Measurements from ENCODE around the gene SYNJ2. TPM values are rescaled to one million over a fixed set of nuclear protein-coding genes. Genes with fewer than 3 reads are reported as not detected.

The SYNJ2 gene
- total and polyA plus RNA-seq, 2 experiments from 2014 or later = 2.8 to 5.6 TPM

DNA sequence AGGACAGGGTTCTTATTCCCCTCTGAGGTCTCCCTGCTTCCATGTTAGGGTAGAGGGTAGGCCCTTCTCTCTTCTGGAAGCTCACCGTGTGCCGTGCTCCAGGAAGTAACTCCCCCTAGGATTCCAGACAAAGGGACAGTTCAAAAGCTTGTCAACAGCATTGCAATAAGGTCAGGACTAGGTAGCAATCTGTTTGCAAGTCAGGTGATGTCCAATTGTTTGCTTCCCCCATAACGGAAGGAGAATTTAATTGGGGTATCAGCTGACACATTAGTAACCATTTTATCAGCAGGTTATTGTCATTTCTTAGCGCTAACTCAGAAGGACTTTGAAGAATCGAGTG is 41.9 kb downstream of the SYNJ2 start (continued):
- TF ChIP-seq, protein P1, sequence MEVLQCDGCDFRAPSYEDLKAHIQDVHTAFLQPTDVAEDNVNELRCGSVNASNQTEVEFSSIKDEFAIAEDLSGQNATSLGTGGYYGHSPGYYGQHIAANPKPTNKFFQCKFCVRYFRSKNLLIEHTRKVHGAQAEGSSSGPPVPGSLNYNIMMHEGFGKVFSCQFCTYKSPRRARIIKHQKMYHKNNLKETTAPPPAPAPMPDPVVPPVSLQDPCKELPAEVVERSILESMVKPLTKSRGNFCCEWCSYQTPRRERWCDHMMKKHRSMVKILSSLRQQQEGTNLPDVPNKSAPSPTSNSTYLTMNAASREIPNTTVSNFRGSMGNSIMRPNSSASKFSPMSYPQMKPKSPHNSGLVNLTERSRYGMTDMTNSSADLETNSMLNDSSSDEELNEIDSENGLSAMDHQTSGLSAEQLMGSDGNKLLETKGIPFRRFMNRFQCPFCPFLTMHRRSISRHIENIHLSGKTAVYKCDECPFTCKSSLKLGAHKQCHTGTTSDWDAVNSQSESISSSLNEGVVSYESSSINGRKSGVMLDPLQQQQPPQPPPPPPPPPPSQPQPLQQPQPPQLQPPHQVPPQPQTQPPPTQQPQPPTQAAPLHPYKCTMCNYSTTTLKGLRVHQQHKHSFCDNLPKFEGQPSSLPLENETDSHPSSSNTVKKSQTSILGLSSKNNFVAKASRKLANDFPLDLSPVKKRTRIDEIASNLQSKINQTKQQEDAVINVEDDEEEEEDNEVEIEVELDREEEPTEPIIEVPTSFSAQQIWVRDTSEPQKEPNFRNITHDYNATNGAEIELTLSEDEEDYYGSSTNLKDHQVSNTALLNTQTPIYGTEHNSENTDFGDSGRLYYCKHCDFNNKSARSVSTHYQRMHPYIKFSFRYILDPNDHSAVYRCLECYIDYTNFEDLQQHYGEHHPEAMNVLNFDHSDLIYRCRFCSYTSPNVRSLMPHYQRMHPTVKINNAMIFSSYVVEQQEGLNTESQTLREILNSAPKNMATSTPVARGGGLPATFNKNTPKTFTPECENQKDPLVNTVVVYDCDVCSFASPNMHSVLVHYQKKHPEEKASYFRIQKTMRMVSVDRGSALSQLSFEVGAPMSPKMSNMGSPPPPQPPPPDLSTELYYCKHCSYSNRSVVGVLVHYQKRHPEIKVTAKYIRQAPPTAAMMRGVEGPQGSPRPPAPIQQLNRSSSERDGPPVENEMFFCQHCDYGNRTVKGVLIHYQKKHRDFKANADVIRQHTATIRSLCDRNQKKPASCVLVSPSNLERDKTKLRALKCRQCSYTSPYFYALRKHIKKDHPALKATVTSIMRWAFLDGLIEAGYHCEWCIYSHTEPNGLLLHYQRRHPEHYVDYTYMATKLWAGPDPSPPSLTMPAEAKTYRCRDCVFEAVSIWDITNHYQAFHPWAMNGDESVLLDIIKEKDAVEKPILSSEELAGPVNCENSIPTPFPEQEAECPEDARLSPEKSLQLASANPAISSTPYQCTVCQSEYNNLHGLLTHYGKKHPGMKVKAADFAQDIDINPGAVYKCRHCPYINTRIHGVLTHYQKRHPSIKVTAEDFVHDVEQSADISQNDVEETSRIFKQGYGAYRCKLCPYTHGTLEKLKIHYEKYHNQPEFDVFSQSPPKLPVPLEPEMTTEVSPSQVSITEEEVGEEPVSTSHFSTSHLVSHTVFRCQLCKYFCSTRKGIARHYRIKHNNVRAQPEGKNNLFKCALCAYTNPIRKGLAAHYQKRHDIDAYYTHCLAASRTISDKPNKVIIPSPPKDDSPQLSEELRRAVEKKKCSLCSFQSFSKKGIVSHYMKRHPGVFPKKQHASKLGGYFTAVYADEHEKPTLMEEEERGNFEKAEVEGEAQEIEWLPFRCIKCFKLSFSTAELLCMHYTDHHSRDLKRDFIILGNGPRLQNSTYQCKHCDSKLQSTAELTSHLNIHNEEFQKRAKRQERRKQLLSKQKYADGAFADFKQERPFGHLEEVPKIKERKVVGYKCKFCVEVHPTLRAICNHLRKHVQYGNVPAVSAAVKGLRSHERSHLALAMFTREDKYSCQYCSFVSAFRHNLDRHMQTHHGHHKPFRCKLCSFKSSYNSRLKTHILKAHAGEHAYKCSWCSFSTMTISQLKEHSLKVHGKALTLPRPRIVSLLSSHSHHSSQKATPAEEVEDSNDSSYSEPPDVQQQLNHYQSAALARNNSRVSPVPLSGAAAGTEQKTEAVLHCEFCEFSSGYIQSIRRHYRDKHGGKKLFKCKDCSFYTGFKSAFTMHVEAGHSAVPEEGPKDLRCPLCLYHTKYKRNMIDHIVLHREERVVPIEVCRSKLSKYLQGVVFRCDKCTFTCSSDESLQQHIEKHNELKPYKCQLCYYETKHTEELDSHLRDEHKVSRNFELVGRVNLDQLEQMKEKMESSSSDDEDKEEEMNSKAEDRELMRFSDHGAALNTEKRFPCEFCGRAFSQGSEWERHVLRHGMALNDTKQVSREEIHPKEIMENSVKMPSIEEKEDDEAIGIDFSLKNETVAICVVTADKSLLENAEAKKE (CRISPR knock-in tag; IDR thresholded peaks at IDR 0.05) = no peak
- no peak for TF ChIP-seq EZH2phosphoT487 (IDR thresholded peaks at IDR 0.05; ENCODE audit: unreplicated experiment)

DNA sequence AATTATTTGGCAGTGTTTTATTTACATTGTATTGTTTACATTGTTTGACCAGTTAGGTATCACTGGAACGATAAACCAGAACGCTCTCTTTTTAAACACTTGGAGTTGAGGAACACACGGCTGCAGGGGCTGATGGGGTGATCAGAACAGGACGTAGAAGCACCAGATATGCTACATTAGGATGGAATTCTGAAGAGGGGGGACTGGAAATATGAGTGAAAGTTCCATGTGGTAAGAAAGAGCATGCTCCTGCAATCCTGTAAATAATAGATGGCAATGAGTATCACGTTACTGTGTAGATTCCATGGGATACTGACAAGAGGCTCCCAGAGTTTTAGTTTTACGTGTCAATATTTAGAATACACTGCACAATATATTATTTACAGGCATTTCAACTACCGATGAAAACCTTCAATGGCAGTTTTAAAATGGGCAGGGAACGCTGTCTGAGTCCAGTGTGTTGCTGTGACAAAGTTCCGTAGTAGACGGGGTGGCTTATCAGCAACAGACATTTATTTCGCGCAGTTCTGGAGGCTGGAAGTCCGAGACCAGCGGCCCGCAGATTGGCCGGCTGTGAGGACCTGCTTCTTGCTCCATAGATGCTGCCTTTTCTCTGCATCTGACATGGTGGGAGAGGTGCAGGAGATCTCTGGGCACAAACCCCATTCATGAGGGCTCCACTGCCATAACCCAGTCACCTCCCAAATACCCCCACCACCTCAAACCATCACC is 43.1 kb downstream of the SYNJ2 start:
- Mint-ChIP-seq H3K27ac (no peak overlapping the region), H3K4me3 (no peak overlapping the region), H3K27me3 (ENCODE audit: insufficient read depth, low read depth, poor library complexity) (peaks cover 26% of the 10 kb centered on the region), H3K4me1 (peaks cover 23% of the 10 kb centered on the region), H3K36me3 (ENCODE audit: low read depth) (peaks cover 8% of the 10 kb centered on the region), H3K9me3 (no peaks in the 10 kb centered on the region)
- ATAC-seq (no peak), DNase-seq (ENCODE audit: low spot score) (no peak)
- Histone ChIP-seq H3K79me2 (replicated peaks; ENCODE audit: insufficient read depth) (no peaks in the 10 kb centered on the region), H2AFZ (no peak overlapping the region), H3K36me3 (ENCODE audit: insufficient read depth) (no peaks in the 10 kb centered on the region), H3K27ac (ENCODE audit: low read depth) (no peak overlapping the region), H3F3A (replicated peaks; ENCODE audit: low read depth) (no peaks in the 10 kb centered on the region), H3K27me3 (ENCODE audit: insufficient read depth) (no peaks in the 10 kb centered on the region), H3K4me2 (no peak overlapping the region), H3K9me2 (ENCODE audit: insufficient read depth) (no peaks in the 10 kb centered on the region), H3K4me3 (no peak overlapping the region), H4K20me1 (replicated peaks; ENCODE audit: insufficient read depth) (no peaks in the 10 kb centered on the region), H3K4me1 (ENCODE audit: insufficient read depth) (no peaks in the 10 kb centered on the region; the same call in 1 of the 2 replicates)
- TF ChIP-seq ZNF331 (CRISPR knock-in tag; IDR thresholded peaks at IDR 0.05; ENCODE audit: low read depth) (no peak), EZH2phosphoT487 (IDR thresholded peaks at IDR 0.05; ENCODE audit: unreplicated experiment) (no peak), JUNB (IDR thresholded peaks at IDR 0.05; ENCODE audit: unreplicated experiment) (no peak), ZNF114 (CRISPR knock-in tag; IDR thresholded peaks at IDR 0.05) (no peak), CREB1 (CRISPR knock-in tag; IDR thresholded peaks at IDR 0.05; ENCODE audit: low read depth) (no peak), POLR2AphosphoS5 (IDR thresholded peaks at IDR 0.05; ENCODE audit: low read depth) (no peak), STAT1 (IDR thresholded peaks at IDR 0.05; ENCODE audit: unreplicated experiment) (no peak)
- TF ChIP-seq, protein P2, sequence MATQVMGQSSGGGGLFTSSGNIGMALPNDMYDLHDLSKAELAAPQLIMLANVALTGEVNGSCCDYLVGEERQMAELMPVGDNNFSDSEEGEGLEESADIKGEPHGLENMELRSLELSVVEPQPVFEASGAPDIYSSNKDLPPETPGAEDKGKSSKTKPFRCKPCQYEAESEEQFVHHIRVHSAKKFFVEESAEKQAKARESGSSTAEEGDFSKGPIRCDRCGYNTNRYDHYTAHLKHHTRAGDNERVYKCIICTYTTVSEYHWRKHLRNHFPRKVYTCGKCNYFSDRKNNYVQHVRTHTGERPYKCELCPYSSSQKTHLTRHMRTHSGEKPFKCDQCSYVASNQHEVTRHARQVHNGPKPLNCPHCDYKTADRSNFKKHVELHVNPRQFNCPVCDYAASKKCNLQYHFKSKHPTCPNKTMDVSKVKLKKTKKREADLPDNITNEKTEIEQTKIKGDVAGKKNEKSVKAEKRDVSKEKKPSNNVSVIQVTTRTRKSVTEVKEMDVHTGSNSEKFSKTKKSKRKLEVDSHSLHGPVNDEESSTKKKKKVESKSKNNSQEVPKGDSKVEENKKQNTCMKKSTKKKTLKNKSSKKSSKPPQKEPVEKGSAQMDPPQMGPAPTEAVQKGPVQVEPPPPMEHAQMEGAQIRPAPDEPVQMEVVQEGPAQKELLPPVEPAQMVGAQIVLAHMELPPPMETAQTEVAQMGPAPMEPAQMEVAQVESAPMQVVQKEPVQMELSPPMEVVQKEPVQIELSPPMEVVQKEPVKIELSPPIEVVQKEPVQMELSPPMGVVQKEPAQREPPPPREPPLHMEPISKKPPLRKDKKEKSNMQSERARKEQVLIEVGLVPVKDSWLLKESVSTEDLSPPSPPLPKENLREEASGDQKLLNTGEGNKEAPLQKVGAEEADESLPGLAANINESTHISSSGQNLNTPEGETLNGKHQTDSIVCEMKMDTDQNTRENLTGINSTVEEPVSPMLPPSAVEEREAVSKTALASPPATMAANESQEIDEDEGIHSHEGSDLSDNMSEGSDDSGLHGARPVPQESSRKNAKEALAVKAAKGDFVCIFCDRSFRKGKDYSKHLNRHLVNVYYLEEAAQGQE (IDR thresholded peaks at IDR 0.05; ENCODE audit: unreplicated experiment) = no peak
- TF ChIP-seq, protein P3, sequence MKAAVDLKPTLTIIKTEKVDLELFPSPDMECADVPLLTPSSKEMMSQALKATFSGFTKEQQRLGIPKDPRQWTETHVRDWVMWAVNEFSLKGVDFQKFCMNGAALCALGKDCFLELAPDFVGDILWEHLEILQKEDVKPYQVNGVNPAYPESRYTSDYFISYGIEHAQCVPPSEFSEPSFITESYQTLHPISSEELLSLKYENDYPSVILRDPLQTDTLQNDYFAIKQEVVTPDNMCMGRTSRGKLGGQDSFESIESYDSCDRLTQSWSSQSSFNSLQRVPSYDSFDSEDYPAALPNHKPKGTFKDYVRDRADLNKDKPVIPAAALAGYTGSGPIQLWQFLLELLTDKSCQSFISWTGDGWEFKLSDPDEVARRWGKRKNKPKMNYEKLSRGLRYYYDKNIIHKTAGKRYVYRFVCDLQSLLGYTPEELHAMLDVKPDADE (IDR thresholded peaks at IDR 0.05) = no peak

Measured in GM23338 (cell line).